Astrocyte (in vitro differentiated cells and primary cell): ENCODE results near the gene CCN5.

Experiments used
- EZH2 ChIP-seq: IDR thresholded peaks from 2 replicates; pipeline ENCODE4 v1.6.1; 2012; ENCODE audit warnings: mild to moderate bottlenecking, low read length, inconsistent platforms; ENCODE audit not compliant: insufficient read depth
- TF ChIP-seq, protein P1 (sequence below): IDR thresholded peaks from 2 replicates; pipeline ENCODE4 v1.5.1; 2011; ENCODE audit warnings: low read depth, mild to moderate bottlenecking, inconsistent platforms, low read length, moderate library complexity; ENCODE audit not compliant: insufficient read depth

DNA sequence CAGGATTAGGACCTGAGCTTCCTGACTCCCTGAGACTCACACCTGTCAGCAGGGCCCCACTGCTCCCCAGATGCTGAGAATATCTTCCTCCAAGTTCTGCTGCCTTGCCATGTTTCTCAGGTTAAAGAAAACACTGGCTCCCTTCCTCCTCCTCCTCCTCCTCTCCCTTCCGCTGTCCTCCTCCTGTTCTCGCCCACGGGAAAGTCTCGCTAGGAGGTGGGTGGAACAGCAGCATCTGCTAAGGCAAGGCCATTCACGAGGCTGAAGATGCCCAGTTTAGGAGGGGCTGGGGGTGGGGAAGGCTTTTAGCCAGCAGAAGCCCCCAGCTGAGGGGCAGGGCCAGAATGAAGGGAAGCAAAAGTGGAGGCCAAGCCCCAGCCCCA is 54.3 kb downstream of the CCN5 start:
- TF ChIP-seq, protein P1, sequence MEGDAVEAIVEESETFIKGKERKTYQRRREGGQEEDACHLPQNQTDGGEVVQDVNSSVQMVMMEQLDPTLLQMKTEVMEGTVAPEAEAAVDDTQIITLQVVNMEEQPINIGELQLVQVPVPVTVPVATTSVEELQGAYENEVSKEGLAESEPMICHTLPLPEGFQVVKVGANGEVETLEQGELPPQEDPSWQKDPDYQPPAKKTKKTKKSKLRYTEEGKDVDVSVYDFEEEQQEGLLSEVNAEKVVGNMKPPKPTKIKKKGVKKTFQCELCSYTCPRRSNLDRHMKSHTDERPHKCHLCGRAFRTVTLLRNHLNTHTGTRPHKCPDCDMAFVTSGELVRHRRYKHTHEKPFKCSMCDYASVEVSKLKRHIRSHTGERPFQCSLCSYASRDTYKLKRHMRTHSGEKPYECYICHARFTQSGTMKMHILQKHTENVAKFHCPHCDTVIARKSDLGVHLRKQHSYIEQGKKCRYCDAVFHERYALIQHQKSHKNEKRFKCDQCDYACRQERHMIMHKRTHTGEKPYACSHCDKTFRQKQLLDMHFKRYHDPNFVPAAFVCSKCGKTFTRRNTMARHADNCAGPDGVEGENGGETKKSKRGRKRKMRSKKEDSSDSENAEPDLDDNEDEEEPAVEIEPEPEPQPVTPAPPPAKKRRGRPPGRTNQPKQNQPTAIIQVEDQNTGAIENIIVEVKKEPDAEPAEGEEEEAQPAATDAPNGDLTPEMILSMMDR, result no peak
- no peak for TF ChIP-seq EZH2
